K562 (cell line): ENCODE measurements around the gene PRPF6. TPM values are rescaled to one million over a fixed set of nuclear protein-coding genes. Genes with fewer than 3 reads are reported as not detected.

Experiments
- ATAC-seq: fragments of 200-7000 bp; cut with Tn5 transposase; 3 replicates; pipeline ENCODE4 v1.9.1; 2020; ENCODE audit warnings: moderate library complexity
- BruUV-seq: library from RNA; stranded (reverse); fragments of 400-500 nt; replicated peaks from 2 replicates; lab custom pipeline; 2021; lab: Mats Ljungman, UMichigan
- CTCF ChIA-PET: fragments of 300-600 bp; formaldehyde crosslinking; extraction: SDS; loops from one replicate; lab custom pipeline; 2021; ENCODE audit warnings: low intra/inter-chr PET ratio; lab: Yijun Ruan, JAX
- POLR2A ChIA-PET: fragments of 300-600, 350-650 bp; sonication (Branson Sonifier 250); formaldehyde crosslinking; extraction: SDS; loops from one replicate; lab custom pipeline; 2021; ENCODE audit warnings: antibody characterized with exemption, inconsistent platforms; lab: Yijun Ruan, JAX
- DNase-seq, 4 experiments: peaks; one replicate each; pipeline versions ENCODE4 v3.0.0 to v3.0.0-alpha.2; 2011 to 2018; ENCODE audit warnings: low spot score in 3 of 4, mixed read lengths in 3 of 4; ENCODE audit errors: extremely low read depth in 1 of 4
- FAIRE-seq: peaks from 2 replicates; lab custom pipeline; 2011; peaks lifted over from hg19 to GRCh38; lab: Jason Lieb, UNC
- H2AFZ ChIP-seq: 2 replicates; pipeline ENCODE4 v1.6.0; 2011; ENCODE audit warnings: low read depth, low read length, control low read depth, inconsistent platforms
- H3K27ac ChIP-seq: fragments of 200-600 bp; 3 replicates; pipeline ENCODE4 v1.8.0; 2011; ENCODE audit warnings: low read depth, mild to moderate bottlenecking, control low read depth, inconsistent platforms, low read length, moderate library complexity, mixed read lengths; ENCODE audit errors: extremely low read depth
- H3K27me3 ChIP-seq, 2 experiments: fragments of 300-600 bp in 1 of 2; 2 replicates in 1 of 2; 3 replicates in 1 of 2; pipeline versions ENCODE4 v1.6.0 to v1.8.0; 2011; ENCODE audit warnings: inconsistent platforms in 2 of 2, low read length in 2 of 2, mild to moderate bottlenecking in 1 of 2, mixed read lengths in 1 of 2, moderate library complexity in 1 of 2; ENCODE audit not compliant: control insufficient read depth in 2 of 2, insufficient read depth in 2 of 2
- H3K36me3 ChIP-seq: fragments of 300-600 bp; 3 replicates; pipeline ENCODE4 v1.8.0; 2011; ENCODE audit warnings: mild to moderate bottlenecking, low read length, inconsistent platforms; ENCODE audit not compliant: control insufficient read depth, insufficient read depth
- H3K4me1 ChIP-seq, 2 experiments: fragments of 200-600 bp in 1 of 2; replicated peaks in 1 of 2; 2 replicates in 1 of 2; 3 replicates in 1 of 2; pipeline versions ENCODE4 v1.5.1 to v1.8.0; 2011; ENCODE audit warnings: inconsistent platforms in 2 of 2, low read length in 2 of 2, mild to moderate bottlenecking in 1 of 2, mixed read lengths in 1 of 2, moderate library complexity in 1 of 2; ENCODE audit not compliant: control insufficient read depth in 2 of 2, insufficient read depth in 2 of 2
- H3K4me2 ChIP-seq: 2 replicates; pipeline ENCODE4 v1.6.1; 2011; ENCODE audit warnings: low read length, control low read depth, inconsistent platforms, mixed read lengths; ENCODE audit not compliant: insufficient read depth
- H3K4me3 ChIP-seq: fragments of 200-600 bp; sonication (generic), shearing (Covaris generic); 2 replicates; pipeline ENCODE4 v1.5.1; 2016; ENCODE audit warnings: control low read depth, inconsistent platforms
- H3K79me2 ChIP-seq: fragments of 200-600 bp; 3 replicates; pipeline ENCODE4 v1.8.0; 2011; ENCODE audit warnings: low read length, inconsistent platforms; ENCODE audit not compliant: control insufficient read depth, insufficient read depth
- H3K9ac ChIP-seq, 2 experiments: 2 replicates each; pipeline versions ENCODE4 v1.6.0 to v1.6.1; 2011; ENCODE audit warnings: low read depth in 2 of 2, low read length in 2 of 2, control low read depth in 1 of 2, inconsistent platforms in 1 of 2, mild to moderate bottlenecking in 1 of 2, mixed read lengths in 1 of 2; ENCODE audit not compliant: insufficient read depth in 1 of 2
- H3K9me1 ChIP-seq: one replicate; pipeline ENCODE4 v1.6.0; 2011; ENCODE audit warnings: inconsistent platforms, mild to moderate bottlenecking, low read length, moderate library complexity; ENCODE audit not compliant: control insufficient read depth, insufficient read depth
- H3K9me3 ChIP-seq: replicated peaks from 2 replicates; pipeline ENCODE4 v1.5.1; 2011; ENCODE audit warnings: low read depth, low read length, inconsistent platforms; ENCODE audit not compliant: control insufficient read depth, insufficient read depth
- H4K20me1 ChIP-seq: replicated peaks from 2 replicates; pipeline ENCODE4 v1.6.1; 2011; ENCODE audit warnings: low read length, inconsistent platforms, mixed read lengths; ENCODE audit not compliant: control insufficient read depth, insufficient read depth
- ATF4 ChIP-seq: fragments of 450-650 bp; formaldehyde crosslinking; IDR thresholded peaks from 2 replicates; pipeline ENCODE4 v1.4.0; 2022; ENCODE audit warnings: mild to moderate bottlenecking, moderate library complexity
- COPS2 ChIP-seq: fragments of 450-650 bp; conservative IDR thresholded peaks from 2 replicates; pipeline ENCODE4 v1.6.1; 2016; ENCODE audit warnings: mild to moderate bottlenecking, moderate library complexity
- KDM4B ChIP-seq, 2 experiments: fragments of 450-650 bp in 1 of 2; sonication (generic) in 1 of 2; IDR thresholded peaks; 2 replicates each; pipeline ENCODE4 v1.6.1; 2016 to 2017; ENCODE audit warnings: borderline replicate concordance in 2 of 2, antibody characterized with exemption in 1 of 2, low read depth in 1 of 2, mild to moderate bottlenecking in 1 of 2
- MYC ChIP-seq, 2 experiments: fragments of 250-450 bp in 1 of 2; sonication (Bioruptor Pico) in 1 of 2; IDR thresholded peaks; 2 replicates each; pipeline versions ENCODE4 v1.5.1 to v1.6.1; 2012 to 2021; ENCODE audit warnings: low read depth in 2 of 2, borderline replicate concordance in 1 of 2, improper control_type of control experiment in 1 of 2, low read length in 1 of 2, mild to moderate bottlenecking in 1 of 2, moderate library complexity in 1 of 2
- SMARCA4 ChIP-seq: fragments of 450-650 bp; IDR thresholded peaks from 2 replicates; pipeline ENCODE4 v1.6.1; 2016
- ZBTB7A ChIP-seq: IDR thresholded peaks from 2 replicates; pipeline ENCODE4 v1.6.1; 2011; ENCODE audit warnings: low read depth, mild to moderate bottlenecking, low read length, moderate library complexity, borderline replicate concordance; ENCODE audit not compliant: control insufficient read depth
- ZNF12 ChIP-seq: sonication (generic); formaldehyde crosslinking; IDR thresholded peaks from 2 replicates; pipeline ENCODE4 v1.4.0; 2020; ENCODE audit warnings: mild to moderate bottlenecking, missing genetic modification reagents
- WGBS: fragments of 100-300 bp; shearing (Covaris generic); methylation state at CpG from one replicate; pipeline ENCODE4 v1.1.6; 2016; ENCODE audit warnings: low coverage, mixed read lengths; ENCODE audit not compliant: insufficient coverage; ENCODE audit errors: missing lambda C conversion rate; 5-methylcytosine and 5-hydroxymethylcytosine counted together
- in situ Hi-C: fragments of 300-500 bp; cut with MboI; formaldehyde crosslinking; loops from 4 replicates; pipeline ENCODE4 v1.15.0; 2018; ENCODE audit warnings: inconsistent platforms, mixed read lengths
- intact Hi-C: fragments of 100-400 bp; cut with micrococcal nuclease; formaldehyde crosslinking; loops from 2 replicates; pipeline ENCODE4 v1.14.2; 2022
- polyA plus RNA-seq, 8 experiments: library from polyadenylated mRNA; depleted of rRNA in 4 of 8; stranded (reverse) in 5 of 8; unstranded in 3 of 8; fragments of >200 nt; fragmentation: Nextera tagmentation in 2 of 8; fragmentation: Illumina TruSeq in 1 of 8; extraction: Ambion mirVana in 2 of 8; extraction: Trizol in 1 of 8; gene quantifications; 2 replicates each; pipeline versions ENCODE4 v1.2.1 to v1.2.3, GENCODE V29; 2011 to 2014; ENCODE audit warnings: inconsistent platforms in 1 of 8, missing spikeins in 1 of 8
- total RNA-seq, 7 experiments: library from RNA; depleted of rRNA in 6 of 7; stranded (reverse); fragments of >200 nt in 6 of 7; fragmentation: Illumina TruSeq in 2 of 7; extraction: Trizol in 2 of 7; gene quantifications; 2 replicates each; pipeline versions ENCODE4 v1.2.1 to v1.2.3, GENCODE V29; 2011 to 2021; ENCODE audit warnings: low replicate concordance in 1 of 7
- TF ChIP-seq, protein P1 (sequence below): fragments of 200-600 bp; sonication (generic); IDR thresholded peaks from one replicate; pipeline ENCODE4 v1.6.1; 2012; ENCODE audit warnings: mild to moderate bottlenecking, low read depth, low read length, inconsistent platforms

PRPF6 gene
- total and polyA plus RNA-seq, 9 of the 15 experiments (the other 6 are each of a cell fraction or from before 2014, with no cell fraction given) = 4.2 to 83.2 (median 59.9) TPM

- CTCF ChIA-PET = no interaction called here
- Histone ChIP-seq H3K9me3 (no peaks in the 10 kb centered on the region), H3K9ac (peak overlapping the region; percentile 98 to 99), H3K4me1 (peaks cover 16 to 92% of the 10 kb centered on the region in 2 experiments; a peak in 4 of 5 replicates), H3K36me3 (peaks cover 43% of the 10 kb centered on the region; the same call in 1 of the 3 replicates), H3K4me2 (peak overlapping the region; percentile 93), H3K27ac (peak overlapping the region; percentile 99), H3K27me3 (no peaks in the 10 kb centered on the region), H3K9me1 (peaks cover 7% of the 10 kb centered on the region), H3K4me3 (peak overlapping the region; percentile 99), H4K20me1 (peaks cover 30% of the 10 kb centered on the region), H2AFZ (peak overlapping the region; percentile 95), H3K79me2 (peaks cover 56% of the 10 kb centered on the region)
- ATAC-seq (peak; percentile 43), FAIRE-seq (peak; percentile 44), DNase-seq (peak; percentile 62 to 71 (median 64))
- no TSS peak for BruUV-seq
- POLR2A ChIA-PET = interaction anchor here (2.0 kb wide), 1 partner anchor 12 kb away, joined by 9 read pairs; no protein-coding TSS in a partner anchor
- in situ Hi-C loops = no loop called here
- 6% methylated on average over 15 of the region's 31 CpGs for WGBS
- intact Hi-C loops = loop anchor here (5.0 kb wide), 1 partner anchor 248 kb away; the partner anchor contains the start of genes ARFRP1 and ZGPAT
- TF ChIP-seq KDM4B (IDR thresholded peaks at IDR 0.05; ENCODE audit: borderline replicate concordance in 2 of 2, low read depth in 1 of 2) (0 out of 4 replicates have a peak, but pooled peaks of 1 of the 2 experiments have one; percentile 22), COPS2 (no peak), ATF4 (no peak), ZBTB7A (peak; percentile 63; the same call in 1 of the 2 replicates), MYC (IDR thresholded peaks at IDR 0.05; ENCODE audit: low read depth, low read length) (no peak), MYC (CRISPR knock-in tag; IDR thresholded peaks at IDR 0.05; ENCODE audit: borderline replicate concordance, low read depth) (0 out of 2 replicates have a peak, but pooled peaks have one; percentile 45), ZNF12 (CRISPR knock-in tag) (no peak), SMARCA4 (no peak)
- TF ChIP-seq, protein P1, sequence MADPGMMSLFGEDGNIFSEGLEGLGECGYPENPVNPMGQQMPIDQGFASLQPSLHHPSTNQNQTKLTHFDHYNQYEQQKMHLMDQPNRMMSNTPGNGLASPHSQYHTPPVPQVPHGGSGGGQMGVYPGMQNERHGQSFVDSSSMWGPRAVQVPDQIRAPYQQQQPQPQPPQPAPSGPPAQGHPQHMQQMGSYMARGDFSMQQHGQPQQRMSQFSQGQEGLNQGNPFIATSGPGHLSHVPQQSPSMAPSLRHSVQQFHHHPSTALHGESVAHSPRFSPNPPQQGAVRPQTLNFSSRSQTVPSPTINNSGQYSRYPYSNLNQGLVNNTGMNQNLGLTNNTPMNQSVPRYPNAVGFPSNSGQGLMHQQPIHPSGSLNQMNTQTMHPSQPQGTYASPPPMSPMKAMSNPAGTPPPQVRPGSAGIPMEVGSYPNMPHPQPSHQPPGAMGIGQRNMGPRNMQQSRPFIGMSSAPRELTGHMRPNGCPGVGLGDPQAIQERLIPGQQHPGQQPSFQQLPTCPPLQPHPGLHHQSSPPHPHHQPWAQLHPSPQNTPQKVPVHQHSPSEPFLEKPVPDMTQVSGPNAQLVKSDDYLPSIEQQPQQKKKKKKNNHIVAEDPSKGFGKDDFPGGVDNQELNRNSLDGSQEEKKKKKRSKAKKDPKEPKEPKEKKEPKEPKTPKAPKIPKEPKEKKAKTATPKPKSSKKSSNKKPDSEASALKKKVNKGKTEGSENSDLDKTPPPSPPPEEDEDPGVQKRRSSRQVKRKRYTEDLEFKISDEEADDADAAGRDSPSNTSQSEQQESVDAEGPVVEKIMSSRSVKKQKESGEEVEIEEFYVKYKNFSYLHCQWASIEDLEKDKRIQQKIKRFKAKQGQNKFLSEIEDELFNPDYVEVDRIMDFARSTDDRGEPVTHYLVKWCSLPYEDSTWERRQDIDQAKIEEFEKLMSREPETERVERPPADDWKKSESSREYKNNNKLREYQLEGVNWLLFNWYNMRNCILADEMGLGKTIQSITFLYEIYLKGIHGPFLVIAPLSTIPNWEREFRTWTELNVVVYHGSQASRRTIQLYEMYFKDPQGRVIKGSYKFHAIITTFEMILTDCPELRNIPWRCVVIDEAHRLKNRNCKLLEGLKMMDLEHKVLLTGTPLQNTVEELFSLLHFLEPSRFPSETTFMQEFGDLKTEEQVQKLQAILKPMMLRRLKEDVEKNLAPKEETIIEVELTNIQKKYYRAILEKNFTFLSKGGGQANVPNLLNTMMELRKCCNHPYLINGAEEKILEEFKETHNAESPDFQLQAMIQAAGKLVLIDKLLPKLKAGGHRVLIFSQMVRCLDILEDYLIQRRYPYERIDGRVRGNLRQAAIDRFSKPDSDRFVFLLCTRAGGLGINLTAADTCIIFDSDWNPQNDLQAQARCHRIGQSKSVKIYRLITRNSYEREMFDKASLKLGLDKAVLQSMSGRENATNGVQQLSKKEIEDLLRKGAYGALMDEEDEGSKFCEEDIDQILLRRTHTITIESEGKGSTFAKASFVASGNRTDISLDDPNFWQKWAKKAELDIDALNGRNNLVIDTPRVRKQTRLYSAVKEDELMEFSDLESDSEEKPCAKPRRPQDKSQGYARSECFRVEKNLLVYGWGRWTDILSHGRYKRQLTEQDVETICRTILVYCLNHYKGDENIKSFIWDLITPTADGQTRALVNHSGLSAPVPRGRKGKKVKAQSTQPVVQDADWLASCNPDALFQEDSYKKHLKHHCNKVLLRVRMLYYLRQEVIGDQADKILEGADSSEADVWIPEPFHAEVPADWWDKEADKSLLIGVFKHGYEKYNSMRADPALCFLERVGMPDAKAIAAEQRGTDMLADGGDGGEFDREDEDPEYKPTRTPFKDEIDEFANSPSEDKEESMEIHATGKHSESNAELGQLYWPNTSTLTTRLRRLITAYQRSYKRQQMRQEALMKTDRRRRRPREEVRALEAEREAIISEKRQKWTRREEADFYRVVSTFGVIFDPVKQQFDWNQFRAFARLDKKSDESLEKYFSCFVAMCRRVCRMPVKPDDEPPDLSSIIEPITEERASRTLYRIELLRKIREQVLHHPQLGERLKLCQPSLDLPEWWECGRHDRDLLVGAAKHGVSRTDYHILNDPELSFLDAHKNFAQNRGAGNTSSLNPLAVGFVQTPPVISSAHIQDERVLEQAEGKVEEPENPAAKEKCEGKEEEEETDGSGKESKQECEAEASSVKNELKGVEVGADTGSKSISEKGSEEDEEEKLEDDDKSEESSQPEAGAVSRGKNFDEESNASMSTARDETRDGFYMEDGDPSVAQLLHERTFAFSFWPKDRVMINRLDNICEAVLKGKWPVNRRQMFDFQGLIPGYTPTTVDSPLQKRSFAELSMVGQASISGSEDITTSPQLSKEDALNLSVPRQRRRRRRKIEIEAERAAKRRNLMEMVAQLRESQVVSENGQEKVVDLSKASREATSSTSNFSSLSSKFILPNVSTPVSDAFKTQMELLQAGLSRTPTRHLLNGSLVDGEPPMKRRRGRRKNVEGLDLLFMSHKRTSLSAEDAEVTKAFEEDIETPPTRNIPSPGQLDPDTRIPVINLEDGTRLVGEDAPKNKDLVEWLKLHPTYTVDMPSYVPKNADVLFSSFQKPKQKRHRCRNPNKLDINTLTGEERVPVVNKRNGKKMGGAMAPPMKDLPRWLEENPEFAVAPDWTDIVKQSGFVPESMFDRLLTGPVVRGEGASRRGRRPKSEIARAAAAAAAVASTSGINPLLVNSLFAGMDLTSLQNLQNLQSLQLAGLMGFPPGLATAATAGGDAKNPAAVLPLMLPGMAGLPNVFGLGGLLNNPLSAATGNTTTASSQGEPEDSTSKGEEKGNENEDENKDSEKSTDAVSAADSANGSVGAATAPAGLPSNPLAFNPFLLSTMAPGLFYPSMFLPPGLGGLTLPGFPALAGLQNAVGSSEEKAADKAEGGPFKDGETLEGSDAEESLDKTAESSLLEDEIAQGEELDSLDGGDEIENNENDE = no peak
Measured at GRCh38 chr20:63955281-63955826, 25.6 kb upstream of the PRPF6 start.
